ENCODE data around the gene HNRNPR. TPM values are rescaled to one million over a fixed set of nuclear protein-coding genes. Genes with fewer than 3 reads are reported as not detected.
"Not testable (repeated sequence)": the region's sequence is repeated elsewhere in the genome, so short reads cannot be mapped to it uniquely, and the experiment has no call there.

HNRNPR gene
- polyA plus RNA-seq, 3 donors from 2014 or later, result 133 to 212 (median 158) TPM

GRCh38 chr1:23374079-23374735, 30.1 kb upstream of the HNRNPR start:
- not testable (repeated sequence) for H3K9me3 Mint-ChIP-seq; DNase-seq; H3K27me3 Mint-ChIP-seq (ENCODE audit: low read depth in 3 of 3); H3K4me3 Mint-ChIP-seq; H3K27ac Mint-ChIP-seq; H3K36me3 Mint-ChIP-seq
- H3K4me1 Mint-ChIP-seq, result peaks cover 10 to 11% of the 10 kb centered on the region in 2 donors

- Mint-ChIP-seq H3K4me1 (peaks cover 23 to 25% of the 10 kb centered on the region in 2 donors), H3K4me3 (no peak overlapping the region), H3K27ac (no peak overlapping the region), H3K36me3 (no peaks in the 10 kb centered on the region), H3K27me3 (ENCODE audit: low read depth in 3 of 3) (peaks cover 2 to 8% (median 6%) of the 10 kb centered on the region in 3 donors), H3K9me3 (no peaks in the 10 kb centered on the region)
- DNase-seq, result no peak
Measured at GRCh38 chr1:23371987-23372880, 28.1 kb upstream of the HNRNPR start.

- Mint-ChIP-seq H3K4me1 (peaks cover 32 to 38% of the 10 kb centered on the region in 2 donors), H3K9me3 (no peaks in the 10 kb centered on the region), H3K27ac (no peak overlapping the region), H3K27me3 (ENCODE audit: low read depth in 3 of 3) (peaks cover 2 to 8% (median 6%) of the 10 kb centered on the region in 3 donors), H3K36me3 (peaks cover 0 to 3% (median 3%) of the 10 kb centered on the region in 3 donors), H3K4me3 (no peak overlapping the region)
- no peak for DNase-seq
Measured at GRCh38 chr1:23370709-23371584, 26.9 kb upstream of the HNRNPR start.

GRCh38 chr1:23370330-23370708, 26.2 kb upstream of the HNRNPR start:
- Mint-ChIP-seq H3K4me1 (peaks cover 33 to 39% of the 10 kb centered on the region in 2 donors), H3K9me3 (no peaks in the 10 kb centered on the region), H3K36me3 (peaks cover 0 to 6% (median 5%) of the 10 kb centered on the region in 3 donors), H3K27me3 (ENCODE audit: low read depth in 3 of 3) (peaks cover 2 to 8% (median 6%) of the 10 kb centered on the region in 3 donors), H3K27ac (peak overlapping the region in 2 of 6 donors; percentile 24 to 71), H3K4me3 (peak overlapping the region in 4 of 5 donors; percentile 19 to 100 (median 98))
- DNase-seq, result no peak

GRCh38 chr1:23369335-23370013, 25.4 kb upstream of the HNRNPR start, which contains the start of gene ZNF436:
Gene ZNF436, minus strand, starts transcription at chr1:23369836. Its CDS starts 1,831 bp downstream, at chr1:23368005.
- peak within 1 kb of the TSS; percentile 92 to 99 (median 97) for H3K27ac Mint-ChIP-seq
- H3K4me1 Mint-ChIP-seq, result peaks cover 33 to 39% of the 10 kb centered on the region in 2 donors
- DNase-seq, result peak in 1 of 3 donors; percentile 4
- H3K27me3 Mint-ChIP-seq (ENCODE audit: low read depth in 3 of 3), result peaks cover 0 to 8% (median 6%) of the 10 kb centered on the region in 3 donors
- H3K9me3 Mint-ChIP-seq, result peaks cover 0 to 4% (median under 1%) of the 10 kb centered on the region in 6 donors
- peaks cover 0 to 10% (median 6%) of the 10 kb centered on the region in 3 donors for H3K36me3 Mint-ChIP-seq
- peak within 1 kb of the TSS; percentile 98 to 100 (median 99) for H3K4me3 Mint-ChIP-seq

GRCh38 chr1:23368562-23369334, 24.7 kb upstream of the HNRNPR start:
- H3K27ac Mint-ChIP-seq, result peak overlapping the region; percentile 92 to 99 (median 97)
- H3K4me1 Mint-ChIP-seq, result peaks cover 33 to 39% of the 10 kb centered on the region in 2 donors
- peaks cover 0 to 6% (median 3%) of the 10 kb centered on the region in 6 donors for H3K9me3 Mint-ChIP-seq
- peaks cover 0 to 8% (median 6%) of the 10 kb centered on the region in 3 donors for H3K27me3 Mint-ChIP-seq (ENCODE audit: low read depth in 3 of 3)
- H3K36me3 Mint-ChIP-seq, result peaks cover 0 to 12% (median 9%) of the 10 kb centered on the region in 3 donors
- peak; percentile 83 to 85 (median 83) for DNase-seq
- peak overlapping the region; percentile 98 to 100 (median 99) for H3K4me3 Mint-ChIP-seq

- Mint-ChIP-seq H3K36me3 (peaks cover 5 to 20% (median 16%) of the 10 kb centered on the region in 3 donors), H3K4me1 (peaks cover 33 to 39% of the 10 kb centered on the region in 2 donors), H3K27me3 (ENCODE audit: low read depth in 3 of 3) (peaks cover 0 to 8% (median 6%) of the 10 kb centered on the region in 3 donors), H3K27ac (peak overlapping the region; percentile 92 to 99 (median 97)), H3K4me3 (peak overlapping the region; percentile 98 to 100 (median 99)), H3K9me3 (peaks cover 3 to 12% (median 8%) of the 10 kb centered on the region in 6 donors)
- peak; percentile 97 for DNase-seq
Measured at GRCh38 chr1:23367791-23368561, 23.9 kb upstream of the HNRNPR start.

- peak overlapping the region; percentile 98 to 100 (median 99) for H3K4me3 Mint-ChIP-seq
- peaks cover 9 to 18% (median 13%) of the 10 kb centered on the region in 6 donors for H3K9me3 Mint-ChIP-seq
- peaks cover 10 to 26% (median 21%) of the 10 kb centered on the region in 3 donors for H3K36me3 Mint-ChIP-seq
- peak overlapping the region; percentile 85 to 99 (median 96) for H3K27ac Mint-ChIP-seq
- H3K4me1 Mint-ChIP-seq, result peaks cover 33 to 39% of the 10 kb centered on the region in 2 donors
- peaks cover 0 to 8% (median 6%) of the 10 kb centered on the region in 3 donors for H3K27me3 Mint-ChIP-seq (ENCODE audit: low read depth in 3 of 3)
- DNase-seq, result no peak
Measured at GRCh38 chr1:23367451-23367790, 23.3 kb upstream of the HNRNPR start.

- no peak for DNase-seq
- H3K27ac Mint-ChIP-seq, result peak overlapping the region in 1 of 6 donors; percentile 33
- H3K27me3 Mint-ChIP-seq (ENCODE audit: low read depth in 3 of 3), result peaks cover 0 to 8% (median 6%) of the 10 kb centered on the region in 3 donors
- peak overlapping the region in 4 of 5 donors; percentile 98 to 100 (median 99) for H3K4me3 Mint-ChIP-seq
- peaks cover 15 to 33% (median 28%) of the 10 kb centered on the region in 3 donors for H3K36me3 Mint-ChIP-seq
- peaks cover 33 to 39% of the 10 kb centered on the region in 2 donors for H3K4me1 Mint-ChIP-seq
- peaks cover 16 to 26% (median 22%) of the 10 kb centered on the region in 6 donors for H3K9me3 Mint-ChIP-seq
Measured at GRCh38 chr1:23366598-23366997, 22.5 kb upstream of the HNRNPR start.

- peaks cover 20 to 37% (median 32%) of the 10 kb centered on the region in 3 donors for H3K36me3 Mint-ChIP-seq
- no peak for DNase-seq
- peaks cover 18 to 30% (median 26%) of the 10 kb centered on the region in 6 donors for H3K9me3 Mint-ChIP-seq
- no peak overlapping the region for H3K27ac Mint-ChIP-seq
- H3K27me3 Mint-ChIP-seq (ENCODE audit: low read depth in 3 of 3), result peaks cover 0 to 8% (median 6%) of the 10 kb centered on the region in 3 donors
- H3K4me1 Mint-ChIP-seq, result peaks cover 33 to 39% of the 10 kb centered on the region in 2 donors
- peak overlapping the region in 4 of 5 donors; percentile 34 to 99 (median 49) for H3K4me3 Mint-ChIP-seq
Measured at GRCh38 chr1:23366146-23366545, 22.1 kb upstream of the HNRNPR start.

GRCh38 chr1:23362218-23362713, 18.2 kb upstream of the HNRNPR start:
- Mint-ChIP-seq H3K36me3 (peaks cover 41 to 65% (median 61%) of the 10 kb centered on the region in 3 donors), H3K9me3 (peaks cover 28 to 49% (median 46%) of the 10 kb centered on the region in 6 donors), H3K27ac (no peak overlapping the region), H3K27me3 (ENCODE audit: low read depth in 3 of 3) (peaks cover 0 to 2% (median under 1%) of the 10 kb centered on the region in 3 donors), H3K4me3 (no peak overlapping the region), H3K4me1 (peaks cover 10 to 14% of the 10 kb centered on the region in 2 donors)
- DNase-seq, result no peak

Measured in immature natural killer cell (primary cell).